Measurements from ENCODE around the gene TXK. TPM values are rescaled to one million over a fixed set of nuclear protein-coding genes. Genes with fewer than 3 reads are reported as not detected.

TXK gene
- total RNA-seq, 1 experiment from 2014 or later = 1.7 TPM

- CTCF ChIA-PET = no interaction called here
- no peak overlapping the region for H2AFZ ChIP-seq (ENCODE audit: low read depth, low read length, poor library complexity, severe bottlenecking)
- no peaks in the 10 kb centered on the region for H3K9me3 ChIP-seq (ENCODE audit: control insufficient read depth in 1 of 2, insufficient read depth in 1 of 2, low read depth in 1 of 2, low read length in 2 of 2)
- no peaks in the 10 kb centered on the region for H4K20me1 ChIP-seq (ENCODE audit: insufficient read depth)
- H3K79me2 ChIP-seq (ENCODE audit: insufficient read depth, low read length) = no peaks in the 10 kb centered on the region
- H3K9me2 ChIP-seq (ENCODE audit: insufficient read depth) = no peaks in the 10 kb centered on the region
- intact Hi-C loops (cut with micrococcal nuclease) = no loop called here
- no peak for DNase-seq (ENCODE audit: low read depth, low spot score)
- RAD21 ChIA-PET (ENCODE audit: low non-redundant PET in 1 of 2, low total read pairs in 2 of 2, uncharacterized antibody in 2 of 2, unreplicated experiment in 2 of 2) = no interaction called here
- H3K9ac ChIP-seq (ENCODE audit: low read length) = no peak overlapping the region
- no peak for ATAC-seq
- no TSS peak for BruUV-seq (replicated peaks)
- H3K4me3 ChIP-seq (replicated peaks in 1 of 2; ENCODE audit: low read depth in 1 of 2, low read length in 2 of 2) = no peak overlapping the region
- H3K27me3 ChIP-seq (ENCODE audit: insufficient read depth, low read length) = no peaks in the 10 kb centered on the region
- H3K36me3 ChIP-seq (ENCODE audit: control insufficient read depth in 1 of 2, insufficient read depth in 2 of 2, low read length in 2 of 2) = peaks cover 0 to 9% of the 10 kb centered on the region in 2 experiments; a peak in 1 of 4 replicates
- no peak for TF ChIP-seq RAD21 (IDR thresholded peaks at IDR 0.05; ENCODE audit: low read depth)
- no peak for TF ChIP-seq SIN3A (IDR thresholded peaks at IDR 0.05; ENCODE audit: low read depth)
- TF ChIP-seq EGR1 (IDR thresholded peaks at IDR 0.05; ENCODE audit: low read depth) = no peak
- no peak for TF ChIP-seq MAX (IDR thresholded peaks at IDR 0.05)
- no peak for TF ChIP-seq FOSL1 (IDR thresholded peaks at IDR 0.05; ENCODE audit: low read depth)
- TF ChIP-seq ZBTB33 (IDR thresholded peaks at IDR 0.05; ENCODE audit: extremely low read depth, insufficient replicate concordance, low read length) = no peak
- H3K4me2 ChIP-seq (ENCODE audit: low read length) = no peak overlapping the region
- peaks cover 0 to 4% of the 10 kb centered on the region in 2 experiments; a peak in 1 of 4 replicates for H3K4me1 ChIP-seq (ENCODE audit: control insufficient read depth in 1 of 2, insufficient read depth in 2 of 2, low read length in 2 of 2)
- no peak overlapping the region for H3K27ac ChIP-seq (ENCODE audit: low read depth, low read length)
- POLR2A ChIA-PET = no interaction called here
Measured at GRCh38 chr4:48157271-48157670, 23.2 kb upstream of the TXK start.

- RAD21 ChIA-PET (ENCODE audit: low non-redundant PET in 1 of 2, low total read pairs in 2 of 2, uncharacterized antibody in 2 of 2, unreplicated experiment in 2 of 2) = no interaction called here
- H3K9ac ChIP-seq (ENCODE audit: low read length) = no peak overlapping the region
- H3K27me3 ChIP-seq (ENCODE audit: insufficient read depth, low read length) = no peaks in the 10 kb centered on the region
- no peak for DNase-seq (ENCODE audit: low read depth, low spot score)
- H3K4me2 ChIP-seq (ENCODE audit: low read length) = no peak overlapping the region
- H3K9me3 ChIP-seq (ENCODE audit: control insufficient read depth in 1 of 2, insufficient read depth in 1 of 2, low read depth in 1 of 2, low read length in 2 of 2) = no peaks in the 10 kb centered on the region
- ATAC-seq = no peak
- no TSS peak for BruUV-seq (replicated peaks)
- H3K27ac ChIP-seq (ENCODE audit: low read depth, low read length) = no peak overlapping the region
- no peak overlapping the region for H3K4me3 ChIP-seq (replicated peaks in 1 of 2; ENCODE audit: low read depth in 1 of 2, low read length in 2 of 2)
- TF ChIP-seq MAX (IDR thresholded peaks at IDR 0.05) (no peak), SRF (IDR thresholded peaks at IDR 0.05; ENCODE audit: low read depth) (no peak), ATF3 (IDR thresholded peaks at IDR 0.05) (no peak), POLR2A (IDR thresholded peaks at IDR 0.05; ENCODE audit: borderline replicate concordance, extremely low read depth, insufficient read depth, insufficient read length) (no peak), ZBTB33 (IDR thresholded peaks at IDR 0.05; ENCODE audit: extremely low read depth, insufficient replicate concordance, low read length) (no peak), SP1 (IDR thresholded peaks at IDR 0.05; ENCODE audit: low read depth) (no peak), EZH2phosphoT487 (IDR thresholded peaks at IDR 0.05; ENCODE audit: borderline replicate concordance) (no peak)
- CTCF ChIA-PET = no interaction called here
- no peaks in the 10 kb centered on the region for H4K20me1 ChIP-seq (ENCODE audit: insufficient read depth)
- no peaks in the 10 kb centered on the region for H3K9me2 ChIP-seq (ENCODE audit: insufficient read depth)
- H3K79me2 ChIP-seq (ENCODE audit: insufficient read depth, low read length) = no peaks in the 10 kb centered on the region
- peaks cover 0 to 9% of the 10 kb centered on the region in 2 experiments; a peak in 1 of 4 replicates for H3K36me3 ChIP-seq (ENCODE audit: control insufficient read depth in 1 of 2, insufficient read depth in 2 of 2, low read length in 2 of 2)
- intact Hi-C loops (cut with micrococcal nuclease) = no loop called here
- H2AFZ ChIP-seq (ENCODE audit: low read depth, low read length, poor library complexity, severe bottlenecking) = no peak overlapping the region
- POLR2A ChIA-PET = no interaction called here
- H3K4me1 ChIP-seq (ENCODE audit: control insufficient read depth in 1 of 2, insufficient read depth in 2 of 2, low read length in 2 of 2) = no peaks in the 10 kb centered on the region
Measured at GRCh38 chr4:48156423-48156822, 22.4 kb upstream of the TXK start.

All from HCT116 (cell line).